ENCODE measurements around the gene SPO11.

DNA sequence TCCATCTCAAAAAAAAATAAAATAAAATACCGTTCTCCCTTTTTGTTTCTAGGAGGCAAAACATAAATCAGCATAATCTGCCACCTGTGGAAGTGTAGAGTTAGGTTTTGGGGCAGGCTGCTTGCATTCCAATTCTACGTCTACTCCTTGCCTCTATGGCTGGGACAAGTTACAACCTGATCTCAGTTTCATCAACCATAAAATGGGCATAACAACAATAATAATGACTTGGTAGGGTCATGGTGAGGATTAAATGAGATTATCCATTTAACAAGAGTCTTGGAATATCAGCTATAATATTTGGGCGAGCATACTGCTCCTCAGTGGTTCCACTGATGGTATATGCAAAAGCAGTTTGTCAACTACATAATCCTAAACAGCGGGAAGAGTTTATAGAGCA, 17.8 kb downstream of the SPO11 start:
- TF ChIP-seq POLR2A (IDR thresholded peaks at IDR 0.05; ENCODE audit: low read depth, low read length) (no peak), POLR2AphosphoS5 (IDR thresholded peaks at IDR 0.05; ENCODE audit: low read depth, low read length) (no peak), TAF1 (IDR thresholded peaks at IDR 0.05; ENCODE audit: borderline replicate concordance, low read depth, low read length) (no peak)
